ENCODE results near the gene KIAA1191. TPM values are rescaled to one million over a fixed set of nuclear protein-coding genes. Genes with fewer than 3 reads are reported as not detected.

The KIAA1191 gene
- total and polyA plus RNA-seq, 2 of the 4 experiments (the other 2 are of a cell fraction), result 114 to 124 TPM

DNA sequence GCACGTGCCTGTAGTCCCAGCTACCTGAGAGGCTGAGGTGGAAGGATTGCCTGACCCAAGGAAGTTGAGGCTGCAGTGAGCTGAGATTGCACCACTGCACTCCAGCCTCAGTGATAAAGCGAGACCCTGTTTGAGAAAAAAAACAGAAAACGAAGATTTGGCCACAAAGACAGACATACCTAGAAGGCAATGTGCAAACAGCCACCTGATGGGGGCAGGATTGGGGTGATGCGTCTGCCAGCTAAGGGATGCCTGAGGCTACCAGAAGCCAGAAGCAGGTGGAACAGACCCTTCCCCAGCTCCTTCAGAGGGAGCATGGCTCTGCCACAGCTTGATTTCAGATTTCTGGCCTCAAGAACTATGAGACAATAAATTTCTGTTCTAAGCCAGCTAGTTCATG lies 29.9 kb upstream of the KIAA1191 start:
- no peak overlapping the region for H2BK5ac ChIP-seq (ENCODE audit: low read depth, low read length, poor library complexity, severe bottlenecking)
- ChIA-PET POLR2A (ENCODE audit: unreplicated experiment) (no interaction called here), CTCF (interaction anchor here (0.6 to 0.9 kb wide), 2 partner anchors 11 to 247 kb away, joined by 3 read pairs; no protein-coding TSS in a partner anchor)
- 100% methylated on average over 1 of the region's 4 CpGs; no CpG with 5 or more reads in 1 of the 2 experiments for WGBS, 2 experiments (ENCODE audit: extremely low coverage in 2 of 2, insufficient read length in 1 of 2)
- intact Hi-C loops (cut with micrococcal nuclease), result no loop called here
- no peak overlapping the region for H3K27ac ChIP-seq (ENCODE audit: insufficient read depth, low read length)
- H3K4me2 ChIP-seq (ENCODE audit: low read depth, low read length), result no peak overlapping the region
- in situ Hi-C loops (cut with MboI; ENCODE audit: low sequenced_read_pairs), result no loop called here
- H3K4me3 ChIP-seq (ENCODE audit: insufficient read depth, low read depth, low read length), result no peak overlapping the region
- H3K9me1 ChIP-seq (ENCODE audit: insufficient read depth, low read length), result no peaks in the 10 kb centered on the region; the same call in 1 of the 2 replicates
- no peak overlapping the region for H4K91ac ChIP-seq (ENCODE audit: insufficient read depth, low read depth, low read length)
- peaks cover 27% of the 10 kb centered on the region for H3K36me3 ChIP-seq (ENCODE audit: control insufficient read depth, insufficient read depth, low read length)
- DNase-seq (no peak), ATAC-seq (ENCODE audit: low read depth) (no peak)
- H3K18ac ChIP-seq (ENCODE audit: low read depth, low read length), result no peak overlapping the region
- no peak overlapping the region for H3K56ac ChIP-seq (ENCODE audit: extremely low read depth, insufficient read depth, low read length)
- H3K4ac ChIP-seq (ENCODE audit: low read depth, low read length), result no peak overlapping the region
- no peak overlapping the region for H4K5ac ChIP-seq (ENCODE audit: low read depth, low read length)
- no peak overlapping the region for H2BK15ac ChIP-seq (ENCODE audit: low read depth, low read length)
- BruUV-seq (replicated peaks), result no TSS peak
- H2AK9ac ChIP-seq (replicated peaks; ENCODE audit: low read depth, low read length, poor library complexity), result no peak overlapping the region
- dilution Hi-C loops (cut with HindIII; ENCODE audit: low sequenced_read_pairs, unreplicated experiment), result no loop called here
- no peak overlapping the region for H3K9ac ChIP-seq (ENCODE audit: low read depth, low read length)
- TF ChIP-seq MAFK (IDR thresholded peaks at IDR 0.05; ENCODE audit: low read depth, low read length), result no peak
- peaks cover 8 to 49% of the 10 kb centered on the region in 2 experiments; a peak in 3 of 4 replicates for H3K79me1 ChIP-seq (ENCODE audit: low read depth in 1 of 2, low read length in 2 of 2)
- H2AFZ ChIP-seq (replicated peaks; ENCODE audit: low read length, poor library complexity), result no peak overlapping the region
- no peaks in the 10 kb centered on the region for H3K27me3 ChIP-seq (ENCODE audit: control insufficient read depth, insufficient read depth, low read length)
- no peak overlapping the region for H3K23ac ChIP-seq (ENCODE audit: low read depth, low read length)
- peaks cover 3% of the 10 kb centered on the region; the same call in 1 of the 2 replicates for H4K20me1 ChIP-seq (ENCODE audit: insufficient read depth, low read length)
- peaks cover 4% of the 10 kb centered on the region; the same call in 1 of the 2 replicates for H3K4me1 ChIP-seq (ENCODE audit: control insufficient read depth, insufficient read depth, low read length)
- no peaks in the 10 kb centered on the region for H3K9me3 ChIP-seq (ENCODE audit: control insufficient read depth, insufficient read depth, low read length)
- H2BK20ac ChIP-seq (ENCODE audit: low read depth, low read length), result no peak overlapping the region
- H3K14ac ChIP-seq (replicated peaks; ENCODE audit: low read depth, low read length), result no peak overlapping the region
- no peak overlapping the region for H2AK5ac ChIP-seq (ENCODE audit: low read depth, low read length)
- no peak overlapping the region for H4K8ac ChIP-seq (ENCODE audit: low read depth in 2 of 2, low read length in 2 of 2)
- H2BK120ac ChIP-seq (ENCODE audit: low read depth, low read length), result no peak overlapping the region

All from IMR-90 (cell line).